SKM-1 treated with dmso at 0.1 percent for 144 hours (cell line): ENCODE data around the gene PCDH1.
A peak's percentile ranks its signal among the peaks of the same experiment; 100 is the strongest.
"Not testable (repeated sequence)": the region's sequence is repeated elsewhere in the genome, so short reads cannot be mapped to it uniquely, and the experiment has no call there.

Source experiments
- DNase-seq: peaks from one replicate; lab custom pipeline; 2025; ENCODE audit not compliant: unreplicated experiment; lab: John Stamatoyannopoulos, UW

The PCDH1 gene

DNA sequence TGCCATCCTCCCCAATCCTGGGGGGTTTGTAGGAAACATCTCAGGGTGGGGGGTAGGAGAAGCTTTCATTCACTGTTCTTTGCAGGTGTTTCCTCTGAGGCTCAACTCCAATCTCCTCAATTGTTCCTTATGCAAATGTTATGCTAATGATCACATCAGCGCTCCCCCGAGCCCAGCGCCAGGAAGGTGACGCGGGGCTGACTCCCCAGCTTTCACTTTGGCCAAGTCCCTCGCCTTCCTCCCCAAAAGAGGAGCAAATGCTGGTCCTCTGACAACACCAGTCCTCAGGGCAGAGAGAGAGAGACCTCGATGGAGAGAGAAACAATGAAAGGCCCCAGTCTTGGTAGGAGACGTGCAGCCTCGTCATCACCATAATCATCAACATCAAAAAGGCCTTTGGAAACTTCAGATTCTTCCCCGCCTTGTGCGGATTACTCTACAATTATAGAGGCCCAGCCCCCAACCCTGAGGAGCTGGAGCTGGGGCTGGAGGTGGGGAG, 39.1 kb downstream of the PCDH1 start:
- DNase-seq = no peak

DNA sequence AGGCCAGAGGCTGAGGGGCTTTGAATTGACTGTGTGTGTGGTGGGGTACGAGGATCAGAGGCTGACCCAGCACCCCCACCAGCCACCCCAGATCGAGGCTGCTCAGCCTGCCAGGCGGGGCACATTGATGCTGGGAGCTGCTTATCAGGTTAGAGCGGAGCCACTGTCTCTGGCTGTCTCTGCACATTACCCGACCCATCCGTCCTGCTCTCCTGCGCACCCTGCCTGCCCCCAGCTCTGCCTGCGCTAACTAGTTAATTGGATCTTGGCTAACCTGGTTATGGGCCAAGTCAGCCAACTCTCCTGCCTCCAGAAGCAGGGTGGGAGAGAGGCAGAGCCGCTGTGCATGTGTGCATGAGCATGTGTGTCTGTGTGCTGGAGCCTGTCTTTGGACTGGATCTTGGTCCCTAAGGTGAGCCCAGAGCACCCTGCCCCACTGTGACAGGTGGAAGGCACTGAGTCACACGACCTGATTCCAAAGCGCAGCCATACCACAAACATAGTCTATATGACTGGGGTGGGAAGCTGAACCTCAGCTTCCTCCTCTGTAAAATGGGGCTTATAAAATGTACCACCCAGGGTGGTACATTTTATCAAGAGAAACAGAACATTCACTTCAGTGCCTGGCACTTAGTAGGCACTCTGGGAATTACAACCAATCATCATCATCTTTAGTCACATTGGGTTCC, 39.7 kb downstream of the PCDH1 start:
- no peak for DNase-seq

DNA sequence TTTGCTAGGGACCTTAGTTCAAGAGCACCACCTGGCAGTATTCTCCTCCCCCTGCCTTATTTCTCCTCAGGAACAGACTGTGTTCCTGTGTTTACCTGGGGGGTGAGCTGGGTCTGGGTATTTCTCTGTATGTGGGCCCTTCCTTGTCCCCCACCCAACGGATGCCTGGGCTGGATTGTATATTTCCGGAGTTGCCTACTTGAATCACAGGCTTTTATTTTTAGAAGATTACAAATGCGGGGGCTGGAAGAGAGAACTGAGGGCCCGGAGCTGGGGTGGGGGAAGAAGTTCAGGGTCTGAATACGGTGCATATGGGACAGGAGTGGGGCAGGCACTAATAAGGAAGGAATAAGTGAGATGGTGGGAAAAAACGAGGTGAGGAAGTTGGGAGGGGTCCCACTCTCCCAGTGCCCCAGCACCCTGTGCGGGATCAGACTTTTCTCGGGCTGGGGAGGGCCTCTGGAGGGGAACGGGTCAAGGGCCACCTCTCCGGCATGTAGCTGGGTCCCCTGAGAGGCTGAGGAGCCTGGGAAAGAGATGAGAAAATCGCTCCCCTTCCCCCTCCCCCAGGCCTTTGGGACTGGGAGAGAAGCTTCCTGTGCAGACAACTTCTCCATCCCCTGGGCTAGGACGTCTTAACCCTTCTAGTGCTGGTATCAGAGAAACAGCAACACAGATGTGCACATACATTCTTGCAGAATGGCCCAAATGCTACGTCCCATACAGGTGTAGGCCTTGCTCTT, 42.1 kb downstream of the PCDH1 start:
- no peak for DNase-seq

DNA sequence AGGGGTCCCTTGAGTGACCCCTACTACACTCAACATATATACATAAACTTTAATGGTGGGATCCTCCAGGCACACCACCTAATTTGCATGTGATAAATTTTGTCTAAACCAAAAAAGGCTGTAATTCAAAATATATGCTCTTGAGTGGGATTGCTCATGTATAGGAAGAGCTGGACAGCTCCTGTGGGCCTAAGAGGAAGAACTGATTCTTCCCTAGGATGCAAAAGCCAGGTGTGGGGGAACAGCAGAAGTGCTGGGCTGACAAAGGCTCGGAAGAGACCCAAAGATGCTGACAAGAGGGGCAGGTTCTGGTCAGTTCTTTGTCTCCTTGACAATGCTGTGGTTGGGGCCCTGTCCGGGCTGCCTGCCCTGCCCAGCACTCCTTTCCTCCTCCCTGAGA, 43.9 kb downstream of the PCDH1 start:
- no peak for DNase-seq

DNA sequence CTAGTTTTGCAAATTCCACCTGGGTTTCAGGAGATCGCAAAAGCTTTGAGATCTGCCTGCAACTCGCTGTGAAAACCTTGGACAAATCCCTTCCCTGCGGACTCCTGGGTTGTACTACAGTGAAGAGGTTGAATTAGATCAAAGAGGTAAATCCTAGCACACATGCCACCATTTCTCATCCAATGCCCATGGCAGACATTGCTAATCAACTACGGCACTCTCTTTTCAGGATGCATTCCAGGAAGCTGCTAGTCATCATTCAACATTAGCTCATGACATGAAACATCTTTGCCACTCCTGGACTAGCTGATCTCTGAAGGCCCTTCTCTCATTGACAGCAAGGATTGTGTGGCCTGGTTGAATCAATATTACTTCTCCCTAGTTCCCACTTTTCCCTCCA, 46.1 kb downstream of the PCDH1 start:
- no peak for DNase-seq

DNA sequence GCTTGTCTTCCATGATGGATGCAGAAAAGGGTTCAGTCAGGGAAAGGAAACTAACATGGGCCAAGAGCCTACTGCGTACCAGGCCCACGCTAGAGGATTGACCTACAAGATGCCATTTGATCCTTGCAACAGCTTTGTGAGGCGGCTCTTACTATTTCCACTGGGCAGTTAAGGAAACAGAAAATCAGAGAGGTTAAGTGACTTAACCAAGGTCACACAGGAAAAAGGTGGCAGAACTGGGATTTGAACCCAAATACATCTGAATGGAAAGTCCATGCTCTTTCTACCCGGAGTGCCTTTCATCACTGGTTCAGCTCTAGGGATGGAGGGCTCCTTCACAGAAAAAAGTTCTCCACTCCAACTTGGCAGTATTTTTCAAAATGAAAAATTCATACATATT, 50.0 kb downstream of the PCDH1 start:
- no peak for DNase-seq

DNA sequence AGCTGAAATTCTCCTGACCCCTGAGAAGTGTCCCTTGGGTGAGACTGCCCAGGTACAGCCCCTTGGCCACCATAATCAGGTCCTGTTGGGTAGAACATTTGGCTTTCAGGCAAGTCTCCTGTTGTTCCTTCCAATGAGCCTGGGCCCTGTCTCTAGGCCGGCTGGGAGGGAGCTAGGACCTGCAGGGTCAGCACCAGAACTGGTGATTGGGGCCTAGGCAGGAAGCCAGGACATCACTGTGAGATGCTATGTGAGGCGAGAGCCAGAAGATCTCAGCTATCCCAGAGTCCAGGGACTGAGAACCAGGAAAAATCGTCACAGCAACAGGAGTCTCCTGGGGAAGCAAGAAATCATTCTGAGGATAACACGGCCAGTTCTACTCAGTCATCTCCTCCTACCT, 51.5 kb downstream of the PCDH1 start:
- DNase-seq = no peak

DNA sequence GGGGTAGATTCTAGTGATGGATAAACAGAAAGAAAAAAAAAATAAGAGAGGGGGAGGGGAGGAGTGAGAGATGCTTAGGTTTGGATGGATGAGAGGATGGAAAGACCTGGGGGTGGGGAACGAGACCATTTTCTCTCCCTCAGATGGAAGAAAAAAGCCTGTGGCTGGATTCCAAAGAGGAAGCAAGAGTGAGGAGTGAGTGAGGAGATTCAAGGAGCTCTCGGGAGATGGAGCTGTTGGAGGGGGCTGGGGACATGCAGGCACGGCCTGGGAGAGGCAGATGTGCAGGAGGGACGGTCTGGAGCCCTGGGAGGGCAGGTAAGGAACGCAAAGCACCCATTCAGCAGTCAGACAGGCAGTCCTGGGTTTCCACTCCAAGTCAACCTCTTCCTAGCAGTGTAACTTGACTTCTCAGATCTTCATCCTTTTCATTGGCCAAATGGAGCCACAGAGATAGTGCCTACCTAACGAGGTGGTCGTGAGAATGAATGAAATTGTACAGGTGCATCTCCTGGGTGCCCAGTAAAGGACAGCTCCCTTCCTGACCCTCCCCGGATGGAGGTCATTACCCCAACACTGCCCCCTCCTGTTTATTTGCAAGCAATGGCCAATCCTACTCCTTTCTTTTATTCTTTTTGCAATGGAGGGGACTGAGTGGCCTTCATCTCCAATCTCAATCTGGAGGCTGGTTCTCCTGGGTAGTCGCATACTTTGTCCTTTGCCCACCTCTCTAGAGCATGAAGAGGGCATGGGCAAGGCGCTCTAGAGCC, 52.2 kb downstream of the PCDH1 start:
- peak; percentile 9 for DNase-seq

DNA sequence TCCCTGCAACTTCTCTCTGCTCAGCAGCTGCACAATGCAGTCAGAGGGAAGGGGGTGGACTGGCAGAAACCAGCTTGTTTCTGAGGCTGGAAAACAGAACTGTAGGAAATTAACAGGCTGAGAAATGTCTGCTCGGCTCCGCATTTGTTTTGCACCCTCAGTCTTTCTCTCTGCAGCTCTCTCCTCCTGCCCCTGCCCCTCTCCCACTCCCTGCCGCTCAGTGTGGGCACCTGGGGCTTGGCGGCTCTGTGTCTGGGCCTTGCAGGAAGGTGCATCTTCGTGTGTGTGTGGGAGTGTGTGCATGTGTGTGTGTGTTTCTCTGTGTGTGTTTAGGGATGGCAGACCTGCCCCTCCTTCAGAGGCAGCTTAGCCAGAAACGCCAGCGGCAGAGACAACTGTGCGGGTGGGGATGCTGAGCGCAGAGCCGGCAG, 53.0 kb downstream of the PCDH1 start:
- DNase-seq = no peak

DNA sequence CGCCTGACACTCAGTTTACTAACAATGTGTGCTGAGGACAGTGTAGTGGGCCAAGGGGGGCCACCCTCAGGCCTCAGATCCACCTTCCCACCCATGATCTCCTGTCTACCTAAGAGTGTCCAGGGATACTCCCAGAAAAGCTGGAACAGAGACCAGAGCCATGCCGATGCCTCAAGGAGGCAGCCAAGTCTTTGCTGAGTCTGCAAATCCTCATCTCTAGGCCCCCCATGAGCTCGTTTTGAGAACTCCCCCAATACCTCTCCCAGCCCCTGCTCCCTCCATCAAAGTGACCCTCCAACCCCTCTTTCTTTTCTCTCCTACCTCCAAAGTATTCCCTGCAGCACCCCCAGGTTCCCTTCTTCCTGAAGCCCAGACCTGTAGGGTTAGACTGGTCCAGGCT, 53.5 kb downstream of the PCDH1 start:
- no peak for DNase-seq

DNA sequence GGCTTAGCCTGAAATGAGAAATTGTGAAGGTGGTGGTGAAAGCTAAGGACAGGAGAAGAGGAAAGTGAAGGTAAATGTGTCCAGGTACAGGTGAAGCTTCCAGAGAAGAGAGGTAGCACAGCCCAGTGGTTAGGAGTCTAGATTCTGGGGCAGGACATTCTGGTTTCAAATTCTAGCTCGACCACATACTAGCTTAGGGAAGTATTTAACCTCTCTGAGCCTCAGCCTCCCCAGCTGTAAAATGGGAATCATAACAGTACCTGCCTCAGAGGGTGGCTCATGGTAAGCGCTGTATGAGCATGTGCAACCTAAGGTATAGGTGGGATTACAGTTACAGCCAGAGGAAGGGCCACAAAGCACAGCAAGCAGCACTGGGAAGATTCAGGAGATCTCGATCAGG, 55.2 kb downstream of the PCDH1 start:
- DNase-seq = no peak

DNA sequence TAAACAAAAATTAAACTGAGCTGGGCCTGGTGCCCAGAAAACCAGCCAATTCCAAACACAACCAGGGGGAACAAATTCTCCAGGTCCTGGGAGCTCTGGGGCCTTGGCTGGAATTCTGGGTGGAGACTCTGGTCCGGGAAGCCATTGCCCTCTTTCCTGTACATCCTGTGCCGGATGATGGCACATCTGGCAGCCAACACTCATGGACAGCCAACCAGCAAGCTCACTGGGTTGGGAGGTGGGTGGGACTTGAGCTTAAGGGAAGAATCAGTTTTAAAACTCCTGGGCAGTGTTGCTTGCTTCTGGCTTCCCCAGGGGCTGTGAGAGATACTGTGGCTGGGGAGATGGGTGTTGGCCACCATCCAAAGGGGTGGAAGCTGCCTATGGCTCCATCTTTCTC, 56.1 kb downstream of the PCDH1 start:
- DNase-seq = no peak

DNA sequence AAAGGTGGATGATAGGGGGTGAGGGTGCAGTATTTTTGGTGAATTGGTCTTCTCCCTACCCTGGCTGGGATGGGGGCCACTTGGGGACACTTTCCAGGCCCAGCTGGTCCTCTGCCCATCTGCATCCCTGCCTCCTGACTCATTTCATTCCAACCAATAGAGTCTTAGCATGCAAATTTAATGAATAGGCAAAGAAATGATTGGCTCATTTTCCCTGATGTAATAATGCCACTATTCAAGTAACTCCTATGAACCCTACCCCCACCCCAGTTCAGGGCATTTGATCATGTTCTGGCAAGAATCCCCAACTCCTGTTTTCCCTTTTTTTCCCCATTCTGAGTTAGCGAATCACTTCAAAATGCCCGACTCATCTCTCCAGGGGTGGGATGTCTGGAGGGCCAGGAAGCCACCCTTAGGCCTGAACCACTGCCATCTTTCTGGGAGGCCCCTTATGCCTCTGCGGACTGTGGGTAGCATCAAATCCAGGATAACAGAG, 56.7 kb downstream of the PCDH1 start:
- DNase-seq = no peak

DNA sequence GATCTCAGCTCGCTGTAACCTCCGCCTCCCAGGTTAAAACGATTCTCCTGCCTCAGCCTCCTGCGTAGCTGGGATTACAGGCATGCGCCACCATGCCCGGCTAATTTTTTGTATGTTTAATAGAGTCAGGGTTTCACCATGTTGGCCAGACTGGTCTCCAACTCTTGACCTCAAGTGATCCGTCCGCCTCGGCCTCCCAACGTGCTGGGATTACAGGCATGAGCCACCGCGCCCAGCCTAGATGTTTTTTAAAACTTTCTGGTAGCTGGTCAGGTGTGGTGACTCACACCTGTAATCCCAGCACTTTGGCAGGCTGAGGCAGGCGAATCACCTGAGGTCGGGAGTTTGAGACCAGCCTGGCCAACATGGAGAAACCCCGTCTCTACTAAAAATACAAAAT, 57.5 kb downstream of the PCDH1 start:
- DNase-seq = not testable (repeated sequence)

DNA sequence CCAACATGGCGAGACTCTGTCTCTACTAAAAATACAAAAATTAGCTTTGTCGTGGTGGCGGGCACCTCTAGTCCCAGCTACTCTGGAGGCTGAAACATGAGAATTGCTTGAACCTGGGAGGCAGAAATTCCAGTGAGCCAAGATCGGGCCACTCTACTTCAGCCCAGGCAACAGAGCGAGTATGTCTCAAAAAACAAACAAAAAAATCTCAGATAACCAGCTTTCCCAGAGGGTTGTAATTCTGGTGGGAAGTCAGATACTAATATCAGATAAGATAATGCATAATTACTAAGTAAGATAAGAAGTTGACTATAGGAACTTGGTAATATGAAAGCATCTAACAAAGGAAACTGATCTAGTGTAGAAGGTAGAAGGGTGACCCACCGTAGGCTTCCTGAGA, 60.6 kb downstream of the PCDH1 start:
- no peak for DNase-seq

DNA sequence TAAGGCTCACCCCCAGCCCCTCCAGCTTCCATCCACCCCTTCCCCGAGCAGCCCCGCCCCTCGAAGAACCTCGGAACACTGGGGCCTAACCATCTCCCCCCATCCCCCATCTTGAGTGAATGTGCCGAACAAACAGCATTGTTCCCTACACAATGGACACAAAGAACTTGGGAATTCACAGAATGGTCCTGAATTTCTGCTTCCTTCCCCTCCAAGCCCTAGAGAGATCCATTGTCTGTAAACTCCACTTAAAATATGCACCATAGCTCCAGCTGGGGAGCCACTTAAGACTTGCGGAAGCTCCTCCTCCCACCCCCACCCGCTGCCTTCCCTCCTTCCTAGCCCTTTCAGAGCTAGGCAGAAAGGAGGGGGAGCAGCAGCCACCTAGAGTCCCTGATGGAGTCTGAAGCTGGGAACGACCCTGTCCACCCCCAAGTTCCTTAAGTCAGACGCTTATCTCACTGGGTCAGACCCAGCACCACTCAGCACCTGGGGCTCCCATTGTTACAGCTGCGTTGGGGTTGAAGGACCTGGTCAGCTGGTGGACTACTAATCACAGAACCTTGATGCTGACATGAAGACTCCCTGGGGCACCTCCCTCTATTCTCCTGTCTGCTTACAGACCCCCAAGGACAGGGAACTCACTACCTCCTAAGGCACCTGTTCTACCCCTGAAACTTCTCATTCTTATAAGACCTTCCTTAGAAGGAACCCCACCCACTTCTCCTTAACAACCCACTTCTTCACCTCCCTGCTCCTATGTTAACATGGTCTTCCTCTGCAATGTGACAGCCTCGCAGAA, 61.4 kb downstream of the PCDH1 start:
- DNase-seq = no peak

DNA sequence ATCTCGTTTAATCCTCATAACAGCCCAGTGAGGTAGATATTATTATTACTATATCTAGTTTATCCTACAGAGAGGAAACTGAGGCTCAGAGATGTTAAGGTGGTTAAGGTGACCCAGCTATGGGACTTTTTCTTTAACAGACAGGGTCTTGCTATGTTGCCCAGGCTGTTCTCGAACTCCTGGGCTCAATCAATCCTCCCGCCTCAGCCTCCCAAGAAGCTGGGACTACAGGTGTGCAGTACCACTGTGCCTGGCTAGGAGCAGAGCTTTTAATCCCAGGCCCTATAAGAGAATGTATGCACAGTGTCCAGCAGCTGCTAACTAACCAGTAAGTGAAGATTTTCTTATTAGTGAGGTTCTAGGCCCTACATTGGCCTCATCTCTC, 62.4 kb downstream of the PCDH1 start:
- DNase-seq = no peak

DNA sequence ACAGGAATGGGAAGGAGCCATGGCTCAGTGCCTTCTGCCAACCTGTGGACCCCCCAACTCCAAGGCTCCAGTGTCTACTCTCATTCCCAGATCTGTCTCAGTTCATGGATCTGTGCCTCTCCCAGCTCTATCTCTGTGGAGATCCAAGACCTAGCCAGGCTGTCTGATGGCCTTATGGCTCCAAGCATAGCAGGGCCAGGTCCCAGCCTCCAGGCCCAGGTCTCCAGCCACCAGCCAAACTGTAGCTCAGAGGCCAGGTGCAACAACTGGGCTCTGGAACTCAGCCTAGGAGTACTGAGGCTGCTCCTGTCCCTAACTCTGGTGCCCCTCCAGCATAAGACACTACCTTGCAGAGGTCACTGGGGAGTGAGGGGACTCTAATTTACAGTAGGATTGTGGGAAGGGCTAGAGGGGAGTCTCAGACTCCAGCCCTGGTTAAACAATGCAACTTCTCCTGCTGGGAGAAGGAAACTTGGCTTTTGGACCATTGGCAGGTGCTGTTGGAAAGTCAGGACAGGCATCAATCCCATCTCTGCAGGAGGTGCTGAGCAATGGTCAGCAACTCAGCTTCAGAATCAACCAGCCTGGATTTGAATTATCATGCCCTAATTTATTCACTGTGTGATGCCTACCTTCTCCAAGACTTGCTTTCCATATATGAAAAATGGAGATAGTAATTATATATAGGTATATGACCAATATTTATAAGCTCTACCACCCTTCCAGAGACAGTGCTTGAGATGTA, 63.0 kb downstream of the PCDH1 start:
- no peak for DNase-seq

DNA sequence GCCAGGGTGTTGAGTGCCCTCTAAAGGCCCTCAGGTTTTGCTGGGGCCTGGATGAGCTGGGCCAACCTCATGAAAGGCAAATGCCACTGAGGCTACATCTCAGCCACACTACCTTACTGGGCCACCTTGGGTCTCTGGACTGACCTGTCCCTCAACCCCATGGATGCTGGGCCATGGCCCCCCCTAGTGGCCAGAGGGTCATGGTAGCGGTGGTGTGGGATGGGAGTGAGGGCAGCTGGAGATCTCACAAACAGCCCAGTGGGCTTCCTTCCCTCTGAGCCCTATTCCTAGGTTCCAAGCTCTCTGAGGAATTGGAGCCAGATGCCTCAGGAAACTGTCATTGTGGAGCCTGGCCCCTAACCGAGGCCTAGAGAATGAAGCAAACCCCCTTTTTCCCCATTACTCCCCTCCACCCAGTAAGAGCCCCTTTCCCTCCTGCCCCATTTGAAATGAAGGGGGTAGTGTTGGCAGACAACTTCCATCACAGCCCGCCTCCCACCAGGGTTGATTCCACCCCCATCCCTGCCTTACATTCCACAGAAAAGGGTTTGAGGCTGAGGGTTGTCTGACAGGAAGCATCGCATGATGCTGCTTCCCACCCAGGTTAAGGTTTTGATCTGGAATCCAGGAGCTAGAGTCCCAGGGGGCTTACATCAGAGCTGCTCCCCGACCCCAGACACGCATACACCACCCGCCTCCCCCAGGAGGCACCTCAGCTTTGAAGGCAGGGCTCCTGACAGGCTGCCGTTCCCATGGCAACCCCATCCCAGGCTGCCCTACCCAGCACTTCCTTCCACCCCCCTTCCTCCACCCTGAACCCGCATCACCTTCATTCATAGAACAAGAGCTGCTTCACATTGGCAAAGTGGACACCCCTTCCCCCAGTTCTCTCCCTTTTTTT, 63.9 kb downstream of the PCDH1 start:
- DNase-seq = no peak
